ENCODE measurements around the gene BCL2L1.
"Not testable (repeated sequence)": the region's sequence is repeated elsewhere in the genome, so short reads cannot be mapped to it uniquely, and the experiment has no call there.

BCL2L1 gene

GRCh38 chr20:31722257-31723068, at the start of gene BCL2L1:
Gene BCL2L1 (minus strand): TSS chr20:31722868. CDS start chr20:31722218, 650 bp downstream.
- DNase-seq (ENCODE audit: low read depth in 2 of 2) = peak; percentile 73 to 77

- no peak for DNase-seq (ENCODE audit: low read depth in 2 of 2)
Measured at GRCh38 chr20:31770243-31770642, 47.6 kb upstream of the BCL2L1 start.

GRCh38 chr20:31769681-31770080, 47.0 kb upstream of the BCL2L1 start:
- no peak for DNase-seq (ENCODE audit: low read depth in 2 of 2)

- DNase-seq (ENCODE audit: low read depth in 2 of 2) = no peak
Measured at GRCh38 chr20:31767805-31768204, 45.1 kb upstream of the BCL2L1 start.

GRCh38 chr20:31764641-31765305, 42.1 kb upstream of the BCL2L1 start:
- DNase-seq (ENCODE audit: low read depth in 2 of 2) = no peak

GRCh38 chr20:31760519-31761240, 38.0 kb upstream of the BCL2L1 start:
- DNase-seq (ENCODE audit: low read depth in 2 of 2) = no peak

- DNase-seq (ENCODE audit: low read depth in 2 of 2) = no peak
Measured at GRCh38 chr20:31759836-31760518, 37.3 kb upstream of the BCL2L1 start.

GRCh38 chr20:31758991-31759390, 36.3 kb upstream of the BCL2L1 start:
- no peak for DNase-seq (ENCODE audit: low read depth in 2 of 2)

- no peak for DNase-seq (ENCODE audit: low read depth in 2 of 2)
Measured at GRCh38 chr20:31758521-31758920, 35.9 kb upstream of the BCL2L1 start.

GRCh38 chr20:31757254-31757653, 34.6 kb upstream of the BCL2L1 start:
- DNase-seq (ENCODE audit: low read depth in 2 of 2) = no peak

- DNase-seq (ENCODE audit: low read depth in 2 of 2) = no peak
Measured at GRCh38 chr20:31751126-31751525, 28.5 kb upstream of the BCL2L1 start.

GRCh38 chr20:31749223-31749622, 26.6 kb upstream of the BCL2L1 start:
- DNase-seq (ENCODE audit: low read depth in 2 of 2) = no peak

- DNase-seq (ENCODE audit: low read depth in 2 of 2) = no peak
Measured at GRCh38 chr20:31747640-31748039, 25.0 kb upstream of the BCL2L1 start.

- DNase-seq (ENCODE audit: low read depth in 2 of 2) = not testable (repeated sequence)
Measured at GRCh38 chr20:31747028-31747427, 24.4 kb upstream of the BCL2L1 start.

- DNase-seq (ENCODE audit: low read depth in 2 of 2) = no peak
Measured at GRCh38 chr20:31746068-31746878, 23.6 kb upstream of the BCL2L1 start.

- DNase-seq (ENCODE audit: low read depth in 2 of 2) = no peak
Measured at GRCh38 chr20:31740656-31741323, 18.1 kb upstream of the BCL2L1 start.

GRCh38 chr20:31740208-31740607, 17.5 kb upstream of the BCL2L1 start:
- DNase-seq (ENCODE audit: low read depth in 2 of 2) = no peak

GRCh38 chr20:31739550-31739977, 16.9 kb upstream of the BCL2L1 start:
- DNase-seq (ENCODE audit: low read depth in 2 of 2) = no peak

- DNase-seq (ENCODE audit: low read depth in 2 of 2) = peak; percentile 71 to 85
Measured at GRCh38 chr20:31738729-31739549, 16.3 kb upstream of the BCL2L1 start, which contains the start of gene TPX2. Gene TPX2 (plus strand): TSS chr20:31739290. CDS start chr20:31757477, 18,187 bp downstream.
